Large intestine (tissue), 3 donors: Measurements from ENCODE around the gene RAB33B. TPM values are rescaled to one million over a fixed set of nuclear protein-coding genes. Genes with fewer than 3 reads are reported as not detected.

Experiments used
- DNase-seq, 2 donors: peaks; one replicate each; pipeline versions ENCODE4 v3.0.0 to v3.0.0-alpha.2; 2013
- H3K27ac ChIP-seq: one replicate; pipeline ENCODE4 v1.5.1; 2013; ENCODE audit warnings: low read length
- H3K27me3 ChIP-seq: 2 replicates; pipeline ENCODE4 v1.6.1; 2013; ENCODE audit warnings: low read length; ENCODE audit not compliant: control insufficient read depth, insufficient read depth
- H3K36me3 ChIP-seq: 2 replicates; pipeline ENCODE4 v1.6.1; 2013; ENCODE audit warnings: low read length; ENCODE audit not compliant: control insufficient read depth, insufficient read depth
- H3K4me1 ChIP-seq: one replicate; pipeline ENCODE4 v1.6.1; 2013; ENCODE audit warnings: low read length; ENCODE audit not compliant: control insufficient read depth, insufficient read depth
- H3K4me3 ChIP-seq: one replicate; pipeline ENCODE4 v1.5.1; 2013; ENCODE audit warnings: low read length
- H3K9me3 ChIP-seq: one replicate; pipeline ENCODE4 v1.6.1; 2013; ENCODE audit warnings: mild to moderate bottlenecking, low read depth, low read length, moderate library complexity; ENCODE audit not compliant: control insufficient read depth
- WGBS: methylation state at CpG from one replicate; pipeline ENCODE4 v1.1.5; 2013; ENCODE audit warnings: low lambda C conversion rate; ENCODE audit not compliant: insufficient coverage; 5-methylcytosine and 5-hydroxymethylcytosine counted together
- polyA plus RNA-seq: library from polyadenylated mRNA; unstranded; fragments of 120-200 nt; gene quantifications from one replicate; pipeline ENCODE4 v1.2.1, GENCODE V29; 2013

RAB33B gene
- polyA plus RNA-seq, 1 donor = 10.4 TPM

GRCh38 chr4:139501927-139502899, 48.3 kb downstream of the RAB33B start:
- WGBS = 85% methylated on average over 6 of the region's 13 CpGs
- Histone ChIP-seq H3K4me1 (no peaks in the 10 kb centered on the region), H3K9me3 (no peaks in the 10 kb centered on the region)

GRCh38 chr4:139503622-139504166, 49.8 kb downstream of the RAB33B start:
- Histone ChIP-seq H3K27ac (no peak overlapping the region), H3K27me3 (no peaks in the 10 kb centered on the region)

More at GRCh38 chr4:139501927-139502899, 48.3 kb downstream of the RAB33B start:
- Histone ChIP-seq H3K27ac (no peak overlapping the region), H3K4me3 (no peak overlapping the region), H3K36me3 (no peaks in the 10 kb centered on the region), H3K27me3 (no peaks in the 10 kb centered on the region)
- no peak for DNase-seq

GRCh38 chr4:139506774-139507173, 52.9 kb downstream of the RAB33B start:
- H3K36me3 ChIP-seq = peaks cover under 1% of the 10 kb centered on the region
- no peak overlapping the region for H3K4me3 ChIP-seq
- H3K27ac ChIP-seq = no peak overlapping the region
- DNase-seq = no peak
- WGBS = no CpG with 5 or more reads among the region's 9 CpGs
- H3K9me3 ChIP-seq = no peaks in the 10 kb centered on the region
- H3K4me1 ChIP-seq = no peaks in the 10 kb centered on the region
- no peaks in the 10 kb centered on the region for H3K27me3 ChIP-seq

More at GRCh38 chr4:139503622-139504166, 49.8 kb downstream of the RAB33B start:
- Histone ChIP-seq H3K36me3 (no peaks in the 10 kb centered on the region), H3K9me3 (no peaks in the 10 kb centered on the region), H3K4me1 (no peaks in the 10 kb centered on the region), H3K4me3 (no peak overlapping the region)
- DNase-seq = no peak

GRCh38 chr4:139508581-139509237, 54.8 kb downstream of the RAB33B start:
- 100% methylated on average over 1 of the region's 11 CpGs for WGBS
- H3K27ac ChIP-seq = no peak overlapping the region
- H3K4me3 ChIP-seq = no peak overlapping the region
- no peaks in the 10 kb centered on the region for H3K27me3 ChIP-seq
- no peaks in the 10 kb centered on the region for H3K4me1 ChIP-seq
- no peak for DNase-seq
- H3K36me3 ChIP-seq = peaks cover 3% of the 10 kb centered on the region
- H3K9me3 ChIP-seq = no peaks in the 10 kb centered on the region

GRCh38 chr4:139509727-139510410, 55.9 kb downstream of the RAB33B start:
- Histone ChIP-seq H3K27me3 (no peaks in the 10 kb centered on the region), H3K27ac (no peak overlapping the region), H3K9me3 (no peaks in the 10 kb centered on the region), H3K4me1 (no peaks in the 10 kb centered on the region), H3K36me3 (peaks cover 3% of the 10 kb centered on the region), H3K4me3 (no peak overlapping the region)
- WGBS = no CpG with 5 or more reads among the region's 6 CpGs
- peak; percentile 23 to 29 for DNase-seq

- WGBS = no CpG with 5 or more reads among the region's 10 CpGs
- H3K27me3 ChIP-seq = no peaks in the 10 kb centered on the region
- DNase-seq = no peak
- peaks cover 3% of the 10 kb centered on the region for H3K36me3 ChIP-seq
- H3K4me1 ChIP-seq = no peaks in the 10 kb centered on the region
- H3K27ac ChIP-seq = no peak overlapping the region
- H3K9me3 ChIP-seq = no peaks in the 10 kb centered on the region
- H3K4me3 ChIP-seq = no peak overlapping the region
Observed at GRCh38 chr4:139511320-139511719, 57.4 kb downstream of the RAB33B start.

GRCh38 chr4:139514382-139515059, 60.6 kb downstream of the RAB33B start:
- no CpG with 5 or more reads among the region's 8 CpGs for WGBS
- H3K4me3 ChIP-seq = no peak overlapping the region

GRCh38 chr4:139515531-139515958, 61.6 kb downstream of the RAB33B start:
- no CpG with 5 or more reads among the region's 4 CpGs for WGBS
- H3K27ac ChIP-seq = no peak overlapping the region
- DNase-seq = no peak
- peaks cover 3% of the 10 kb centered on the region for H3K36me3 ChIP-seq
- H3K9me3 ChIP-seq = no peaks in the 10 kb centered on the region
- H3K4me1 ChIP-seq = no peaks in the 10 kb centered on the region
- no peak overlapping the region for H3K4me3 ChIP-seq
- no peaks in the 10 kb centered on the region for H3K27me3 ChIP-seq

More at GRCh38 chr4:139514382-139515059, 60.6 kb downstream of the RAB33B start:
- no peak for DNase-seq
- peaks cover 3% of the 10 kb centered on the region for H3K36me3 ChIP-seq
- no peaks in the 10 kb centered on the region for H3K9me3 ChIP-seq
- no peak overlapping the region for H3K27ac ChIP-seq
- H3K27me3 ChIP-seq = no peaks in the 10 kb centered on the region
- no peaks in the 10 kb centered on the region for H3K4me1 ChIP-seq

- Histone ChIP-seq H3K4me1 (no peaks in the 10 kb centered on the region), H3K9me3 (no peaks in the 10 kb centered on the region), H3K36me3 (no peaks in the 10 kb centered on the region), H3K27ac (no peak overlapping the region), H3K4me3 (no peak overlapping the region), H3K27me3 (no peaks in the 10 kb centered on the region)
- DNase-seq = no peak
- no CpG with 5 or more reads among the region's 4 CpGs for WGBS
Observed at GRCh38 chr4:139521754-139522401, 68.0 kb downstream of the RAB33B start.
